Stimulated activated CD8-positive, alpha-beta memory T cell treated with anti-CD3 and anti-CD28 coated beads, Interleukin-15, amount 100 ng/mL, for 4 hours (primary cell): Measurements from ENCODE around the gene FBXL13.
"Not testable (repeated sequence)": the region's sequence is repeated elsewhere in the genome, so short reads cannot be mapped to it uniquely, and the experiment has no call there.

Experiments used
- DNase-seq, 2 donors: peaks; one replicate each; pipeline ENCODE4 v3.0.0-alpha.2; 2020; ENCODE audit warnings: low read depth in 2 of 2

FBXL13 gene

GRCh38 chr7:102983602-102984001, 91.0 kb downstream of the FBXL13 start:
- no peak for DNase-seq

- DNase-seq = no peak
Measured at GRCh38 chr7:102982235-102982634, 92.4 kb downstream of the FBXL13 start.

- DNase-seq = no peak
Measured at GRCh38 chr7:102981451-102981850, 93.1 kb downstream of the FBXL13 start.

GRCh38 chr7:102979670-102980069, 94.9 kb downstream of the FBXL13 start:
- DNase-seq = no peak

- DNase-seq = no peak
Measured at GRCh38 chr7:102978284-102978683, 96.3 kb downstream of the FBXL13 start.

- not testable (repeated sequence) for DNase-seq
Measured at GRCh38 chr7:102977586-102977985, 97.0 kb downstream of the FBXL13 start.

GRCh38 chr7:102976493-102976892, 98.1 kb downstream of the FBXL13 start:
- DNase-seq = no peak

- DNase-seq = no peak
Measured at GRCh38 chr7:102975854-102976253, 98.7 kb downstream of the FBXL13 start.

- DNase-seq = no peak
Measured at GRCh38 chr7:102974366-102975236, 100.0 kb downstream of the FBXL13 start.

- DNase-seq = no peak
Measured at GRCh38 chr7:102973096-102973802, 101.3 kb downstream of the FBXL13 start.

- no peak for DNase-seq
Measured at GRCh38 chr7:102967798-102968197, 106.8 kb downstream of the FBXL13 start.

GRCh38 chr7:102966465-102966864, 108.1 kb downstream of the FBXL13 start:
- DNase-seq = no peak

- DNase-seq = not testable (repeated sequence)
Measured at GRCh38 chr7:102961993-102962392, 112.6 kb downstream of the FBXL13 start.

- DNase-seq = not testable (repeated sequence)
Measured at GRCh38 chr7:102958004-102958403, 116.6 kb downstream of the FBXL13 start.

- not testable (repeated sequence) for DNase-seq
Measured at GRCh38 chr7:102954359-102954758, 120.2 kb downstream of the FBXL13 start.

- no peak for DNase-seq
Measured at GRCh38 chr7:102953406-102953805, 121.2 kb downstream of the FBXL13 start.

- DNase-seq = no peak
Measured at GRCh38 chr7:102951839-102952238, 122.8 kb downstream of the FBXL13 start.

GRCh38 chr7:102944241-102944640, 130.4 kb downstream of the FBXL13 start:
- DNase-seq = no peak

GRCh38 chr7:102943423-102944169, 131.0 kb downstream of the FBXL13 start:
- DNase-seq = no peak

GRCh38 chr7:102942868-102943267, 131.7 kb downstream of the FBXL13 start:
- no peak for DNase-seq

- DNase-seq = no peak
Measured at GRCh38 chr7:102942181-102942866, 132.3 kb downstream of the FBXL13 start.

GRCh38 chr7:102938679-102939078, 135.9 kb downstream of the FBXL13 start:
- no peak for DNase-seq
